ENCODE measurements around the gene OXSR1. TPM values are rescaled to one million over a fixed set of nuclear protein-coding genes. Genes with fewer than 3 reads are reported as not detected.
"Not testable (repeated sequence)": the region's sequence is repeated elsewhere in the genome, so short reads cannot be mapped to it uniquely, and the experiment has no call there.

OXSR1 gene
- polyA plus RNA-seq, 1 donor from 2014 or later: 13.0 TPM

GRCh38 chr3:38148311-38148882 lies 16.9 kb upstream of the OXSR1 start:
- H3K4me1 Mint-ChIP-seq: peaks cover 17 to 28% (median 26%) of the 10 kb centered on the region in 3 donors
- no peaks in the 10 kb centered on the region for H3K36me3 Mint-ChIP-seq
- no peaks in the 10 kb centered on the region for H3K27me3 Mint-ChIP-seq
- peaks cover 3 to 7% (median 5%) of the 10 kb centered on the region in 3 donors for H3K9me3 Mint-ChIP-seq
- H3K4me3 Mint-ChIP-seq: no peak overlapping the region
- no peak overlapping the region for H3K27ac Mint-ChIP-seq

GRCh38 chr3:38149708-38150107 lies 15.6 kb upstream of the OXSR1 start:
- H3K27me3 Mint-ChIP-seq: no peaks in the 10 kb centered on the region
- H3K27ac Mint-ChIP-seq: peak overlapping the region in 2 of 3 donors; percentile 9 to 88
- H3K4me1 Mint-ChIP-seq: peaks cover 20 to 28% (median 27%) of the 10 kb centered on the region in 3 donors
- H3K4me3 Mint-ChIP-seq: peak overlapping the region in 1 of 4 donors; percentile 81
- H3K36me3 Mint-ChIP-seq: no peaks in the 10 kb centered on the region
- peaks cover 3 to 7% (median 5%) of the 10 kb centered on the region in 3 donors for H3K9me3 Mint-ChIP-seq

DNA sequence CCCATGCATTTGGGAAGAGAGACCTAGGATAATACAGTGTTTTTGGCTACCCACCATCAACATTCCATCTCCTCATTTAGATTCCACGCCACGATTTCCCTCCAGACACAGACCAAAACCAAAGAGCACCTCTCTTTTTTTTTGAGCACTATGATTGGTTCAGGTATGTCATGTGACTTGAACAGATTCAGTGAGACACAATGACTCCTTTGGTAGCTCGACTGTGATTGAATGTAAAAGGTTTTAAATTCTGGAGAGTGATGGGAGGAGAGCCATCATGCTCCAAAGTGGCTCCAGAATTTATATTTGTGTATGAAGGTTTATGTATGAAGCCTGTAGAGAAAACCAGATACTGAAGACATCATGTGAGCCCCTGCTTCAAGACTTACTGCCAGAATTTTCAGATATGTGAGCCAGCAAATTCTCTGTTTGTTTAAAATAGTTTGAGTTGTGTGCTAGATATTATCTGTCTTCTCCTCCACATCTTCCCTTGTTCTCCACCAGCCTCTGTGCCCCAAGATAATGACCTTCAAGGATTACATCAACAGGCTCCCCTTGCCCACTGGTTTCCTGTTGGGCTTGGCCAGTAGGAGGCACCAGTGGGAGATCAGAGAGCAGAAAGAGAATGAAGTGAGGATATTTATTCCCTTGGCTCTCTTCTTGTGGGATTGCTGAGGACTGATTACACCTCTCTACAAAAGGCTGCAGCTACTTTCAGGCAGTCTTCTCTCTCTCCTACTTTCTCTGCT lies 14.4 kb upstream of the OXSR1 start:
- H3K9me3 Mint-ChIP-seq: peaks cover 3 to 7% (median 5%) of the 10 kb centered on the region in 3 donors

GRCh38 chr3:38151667-38152265 lies 13.6 kb upstream of the OXSR1 start:
- peaks cover 22 to 33% (median 28%) of the 10 kb centered on the region in 3 donors for H3K4me1 Mint-ChIP-seq
- H3K9me3 Mint-ChIP-seq: peaks cover 0 to 7% (median 2%) of the 10 kb centered on the region in 3 donors
- peak overlapping the region in 2 of 3 donors; percentile 6 to 59 for H3K27ac Mint-ChIP-seq
- H3K27me3 Mint-ChIP-seq: no peaks in the 10 kb centered on the region
- no peaks in the 10 kb centered on the region for H3K36me3 Mint-ChIP-seq
- H3K4me3 Mint-ChIP-seq: peak overlapping the region in 1 of 4 donors; percentile 28

More for the DNA sequence above, 14.4 kb upstream of the OXSR1 start:
- Mint-ChIP-seq H3K27me3 (no peaks in the 10 kb centered on the region), H3K4me1 (peaks cover 22 to 33% (median 28%) of the 10 kb centered on the region in 3 donors), H3K36me3 (no peaks in the 10 kb centered on the region), H3K4me3 (peak overlapping the region in 1 of 4 donors; percentile 28), H3K27ac (peak overlapping the region in 2 of 3 donors; percentile 6 to 39)

GRCh38 chr3:38152609-38153008 lies 12.7 kb upstream of the OXSR1 start:
- Mint-ChIP-seq H3K27me3 (no peaks in the 10 kb centered on the region), H3K36me3 (no peaks in the 10 kb centered on the region), H3K4me1 (peaks cover 22 to 31% (median 28%) of the 10 kb centered on the region in 3 donors)

DNA sequence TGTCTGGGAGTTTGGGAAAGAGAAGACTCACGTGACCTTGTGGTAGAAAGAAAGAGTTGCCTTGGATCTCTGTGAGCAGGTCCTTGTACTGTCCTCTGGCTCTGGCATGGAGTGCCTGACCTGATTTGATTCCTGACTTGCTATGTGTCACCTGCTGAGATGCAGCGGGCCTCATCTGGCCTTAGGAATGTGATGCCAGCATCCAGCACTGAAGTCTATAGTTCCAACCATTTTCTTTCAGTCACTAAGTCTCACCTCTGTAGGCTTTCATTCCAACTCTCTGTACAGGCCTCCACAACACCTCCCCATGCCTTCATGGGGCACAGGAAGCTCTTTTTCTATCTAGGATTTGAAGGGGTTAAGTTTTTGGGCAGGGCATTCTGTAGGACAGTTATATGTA lies 12.1 kb upstream of the OXSR1 start:
- peak overlapping the region in 1 of 3 donors; percentile 49 for H3K27ac Mint-ChIP-seq
- peaks cover 0 to 2% (median 0%) of the 10 kb centered on the region in 3 donors for H3K9me3 Mint-ChIP-seq
- peaks cover 21 to 28% (median 23%) of the 10 kb centered on the region in 3 donors for H3K4me1 Mint-ChIP-seq
- no peak overlapping the region for H3K4me3 Mint-ChIP-seq
- no peaks in the 10 kb centered on the region for H3K36me3 Mint-ChIP-seq
- no peaks in the 10 kb centered on the region for H3K27me3 Mint-ChIP-seq

More at GRCh38 chr3:38152609-38153008, 12.7 kb upstream of the OXSR1 start:
- H3K4me3 Mint-ChIP-seq: no peak overlapping the region
- no peak overlapping the region for H3K27ac Mint-ChIP-seq
- peaks cover 0 to 4% (median 0%) of the 10 kb centered on the region in 3 donors for H3K9me3 Mint-ChIP-seq

GRCh38 chr3:38154033-38154494 lies 11.3 kb upstream of the OXSR1 start:
- H3K27me3 Mint-ChIP-seq: no peaks in the 10 kb centered on the region
- no peaks in the 10 kb centered on the region for H3K36me3 Mint-ChIP-seq
- H3K4me3 Mint-ChIP-seq: no peak overlapping the region
- peaks cover 0 to 2% (median 0%) of the 10 kb centered on the region in 3 donors for H3K9me3 Mint-ChIP-seq
- no peak overlapping the region for H3K27ac Mint-ChIP-seq
- H3K4me1 Mint-ChIP-seq: peaks cover 23 to 26% (median 24%) of the 10 kb centered on the region in 3 donors

GRCh38 chr3:38154625-38155255 lies 10.6 kb upstream of the OXSR1 start:
- Mint-ChIP-seq H3K4me1 (peaks cover 17 to 19% (median 19%) of the 10 kb centered on the region in 3 donors), H3K36me3 (no peaks in the 10 kb centered on the region), H3K27me3 (no peaks in the 10 kb centered on the region), H3K9me3 (peaks cover 0 to 2% (median 0%) of the 10 kb centered on the region in 3 donors), H3K4me3 (peak overlapping the region in 1 of 4 donors; percentile 67), H3K27ac (no peak overlapping the region)

- Mint-ChIP-seq H3K36me3 (no peaks in the 10 kb centered on the region), H3K27ac (peak overlapping the region in 2 of 3 donors; percentile 35 to 38), H3K4me3 (no peak overlapping the region), H3K27me3 (no peaks in the 10 kb centered on the region), H3K4me1 (peaks cover 11 to 19% (median 16%) of the 10 kb centered on the region in 3 donors), H3K9me3 (peaks cover 0 to 2% (median 0%) of the 10 kb centered on the region in 3 donors)
These were observed 9.5 kb upstream of the OXSR1 start for GRCh38 chr3:38155825-38156224.

GRCh38 chr3:38157117-38157516 lies 8.2 kb upstream of the OXSR1 start:
- no peaks in the 10 kb centered on the region for H3K9me3 Mint-ChIP-seq
- H3K27me3 Mint-ChIP-seq: no peaks in the 10 kb centered on the region
- no peak overlapping the region for H3K4me3 Mint-ChIP-seq
- H3K4me1 Mint-ChIP-seq: peaks cover 0 to 10% (median 7%) of the 10 kb centered on the region in 3 donors
- H3K27ac Mint-ChIP-seq: no peak overlapping the region
- no peaks in the 10 kb centered on the region for H3K36me3 Mint-ChIP-seq

DNA sequence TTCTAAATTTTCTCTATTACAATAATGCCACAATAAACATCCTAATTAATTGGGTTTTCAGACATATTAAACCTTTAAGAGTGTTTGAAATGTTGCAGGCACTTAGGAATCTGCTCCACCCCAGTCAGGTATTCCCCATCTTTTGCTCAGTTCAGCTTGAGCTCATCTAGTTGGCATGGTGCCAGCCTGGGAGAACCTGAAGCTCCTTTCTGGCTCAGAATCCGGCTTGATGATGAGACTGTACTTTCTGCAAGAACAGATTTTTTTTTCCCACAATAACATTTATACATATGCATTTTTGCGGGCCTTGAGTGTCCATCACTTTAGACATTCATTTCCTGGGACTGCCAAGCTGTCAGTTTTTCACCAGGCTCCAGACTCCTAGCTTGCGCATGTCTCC lies 7.7 kb upstream of the OXSR1 start:
- no peaks in the 10 kb centered on the region for H3K36me3 Mint-ChIP-seq
- no peak overlapping the region for H3K27ac Mint-ChIP-seq
- no peaks in the 10 kb centered on the region for H3K27me3 Mint-ChIP-seq
- H3K4me3 Mint-ChIP-seq: no peak overlapping the region
- no peaks in the 10 kb centered on the region for H3K9me3 Mint-ChIP-seq
- H3K4me1 Mint-ChIP-seq: peaks cover 0 to 10% (median 7%) of the 10 kb centered on the region in 3 donors

DNA sequence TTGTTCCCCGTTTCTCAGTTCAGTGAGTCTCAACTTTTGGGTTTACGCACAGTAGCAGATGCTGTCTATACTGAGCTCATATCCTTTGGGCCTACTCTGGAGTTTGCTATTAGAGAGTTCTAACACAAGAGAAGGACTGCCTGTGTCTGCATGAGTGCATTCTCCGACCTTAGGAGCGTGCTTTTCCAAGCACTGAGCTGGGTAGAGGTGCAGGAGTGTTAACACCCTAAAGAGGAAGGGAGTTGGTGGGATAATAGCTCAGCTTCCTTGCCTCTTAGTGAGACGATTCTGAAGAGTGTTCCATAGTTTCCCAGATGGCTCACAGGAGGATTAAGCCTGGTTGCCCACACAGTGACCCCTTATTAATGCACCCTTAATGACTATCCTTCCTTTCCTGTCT lies 6.9 kb upstream of the OXSR1 start:
- Mint-ChIP-seq H3K9me3 (no peaks in the 10 kb centered on the region), H3K27me3 (no peaks in the 10 kb centered on the region), H3K36me3 (no peaks in the 10 kb centered on the region), H3K27ac (no peak overlapping the region), H3K4me1 (peaks cover 0 to 11% (median 7%) of the 10 kb centered on the region in 3 donors), H3K4me3 (no peak overlapping the region)

DNA sequence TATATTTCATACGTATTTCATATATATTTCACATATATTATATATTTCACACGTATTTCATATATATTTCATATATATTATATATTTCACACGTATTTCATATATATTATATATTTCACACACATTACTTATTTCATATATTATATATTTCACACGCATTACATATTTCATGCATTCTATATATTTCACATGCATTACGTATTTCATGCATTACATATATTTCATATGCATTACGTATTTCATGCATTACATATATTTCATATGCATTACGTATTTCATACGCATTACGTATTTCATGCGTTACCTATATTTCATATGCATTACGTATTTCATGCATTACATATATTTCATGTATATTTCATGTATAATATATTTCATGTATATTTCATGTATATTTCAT lies 4.6 kb upstream of the OXSR1 start:
- not testable (repeated sequence) for H3K4me3 Mint-ChIP-seq, H3K4me1 Mint-ChIP-seq, H3K27me3 Mint-ChIP-seq, H3K9me3 Mint-ChIP-seq, H3K36me3 Mint-ChIP-seq, H3K27ac Mint-ChIP-seq

GRCh38 chr3:38163117-38163840 lies 2.1 kb upstream of the OXSR1 start:
- no peaks in the 10 kb centered on the region for H3K27me3 Mint-ChIP-seq
- H3K4me3 Mint-ChIP-seq: peak overlapping the region in 3 of 4 donors; percentile 21 to 95 (median 88)
- no peaks in the 10 kb centered on the region for H3K9me3 Mint-ChIP-seq
- H3K36me3 Mint-ChIP-seq: peaks cover 2% of the 10 kb centered on the region
- peaks cover 15 to 21% (median 19%) of the 10 kb centered on the region in 3 donors for H3K4me1 Mint-ChIP-seq
- peak overlapping the region in 2 of 3 donors; percentile 46 to 95 for H3K27ac Mint-ChIP-seq

Measured in IgD-negative memory B cell (primary cell).